Measurements from ENCODE around the gene PHF13. TPM values are rescaled to one million over a fixed set of nuclear protein-coding genes. Genes with fewer than 3 reads are reported as not detected.
A peak's percentile ranks its signal among the peaks of the same experiment; 100 is the strongest.

Gene PHF13
- total and polyA plus RNA-seq, 11 donors = 2.9 to 11.2 (median 7.8) TPM

DNA sequence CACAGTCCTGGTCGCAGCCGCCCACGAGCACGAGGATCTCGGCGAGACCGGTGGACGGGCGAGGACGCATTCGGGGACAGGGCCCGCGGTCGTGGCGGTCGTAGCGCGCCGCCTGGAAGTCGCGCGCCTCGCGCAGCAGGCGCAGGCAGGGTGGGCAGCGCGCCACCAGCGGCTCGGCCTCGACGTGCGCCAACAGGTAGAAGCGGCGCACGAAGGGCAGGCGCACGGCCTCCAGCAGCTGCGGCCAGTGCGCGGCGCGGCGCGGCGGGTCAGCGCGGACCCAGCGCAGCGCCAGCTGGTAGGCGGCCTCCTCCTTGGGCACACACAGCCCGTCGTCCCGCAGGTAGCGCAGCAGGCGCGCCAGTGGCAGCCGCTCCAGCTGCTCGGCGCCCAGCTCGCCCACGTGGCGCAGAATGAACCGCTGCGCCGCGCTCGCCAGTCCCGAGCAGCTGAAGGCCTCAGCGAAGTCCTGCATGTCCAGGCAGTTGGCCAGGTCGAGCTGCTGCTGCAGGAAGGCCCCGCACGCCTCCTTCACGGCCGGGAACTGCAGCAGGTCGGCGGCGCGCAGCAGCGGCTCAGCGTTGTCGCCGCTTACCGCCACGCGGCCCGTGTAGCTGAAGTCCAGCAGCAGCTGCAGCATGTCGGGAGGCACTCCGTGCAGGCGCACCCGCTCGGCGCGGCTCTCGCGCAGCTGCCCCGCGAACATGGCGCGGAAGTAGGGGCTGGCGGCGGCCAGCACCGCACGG lies 11.4 kb upstream of the PHF13 start:
- Histone ChIP-seq H3K9me3 (no peaks in the 10 kb centered on the region), H3K4me3 (peak overlapping the region; percentile 72 to 96 (median 86)), H3K27ac (peak overlapping the region; percentile 92 to 100 (median 99)), H3K4me1 (peaks cover 18 to 68% (median 58%) of the 10 kb centered on the region in 12 donors), H3K27me3 (no peaks in the 10 kb centered on the region), H3K36me3 (peaks cover 0 to 24% (median 20%) of the 10 kb centered on the region in 9 donors)
- ATAC-seq (peak in 2 of 4 donors; percentile 25 to 43), DNase-seq (peak in 3 of 5 donors; percentile 52 to 67 (median 67))
- TF ChIP-seq, protein P1, sequence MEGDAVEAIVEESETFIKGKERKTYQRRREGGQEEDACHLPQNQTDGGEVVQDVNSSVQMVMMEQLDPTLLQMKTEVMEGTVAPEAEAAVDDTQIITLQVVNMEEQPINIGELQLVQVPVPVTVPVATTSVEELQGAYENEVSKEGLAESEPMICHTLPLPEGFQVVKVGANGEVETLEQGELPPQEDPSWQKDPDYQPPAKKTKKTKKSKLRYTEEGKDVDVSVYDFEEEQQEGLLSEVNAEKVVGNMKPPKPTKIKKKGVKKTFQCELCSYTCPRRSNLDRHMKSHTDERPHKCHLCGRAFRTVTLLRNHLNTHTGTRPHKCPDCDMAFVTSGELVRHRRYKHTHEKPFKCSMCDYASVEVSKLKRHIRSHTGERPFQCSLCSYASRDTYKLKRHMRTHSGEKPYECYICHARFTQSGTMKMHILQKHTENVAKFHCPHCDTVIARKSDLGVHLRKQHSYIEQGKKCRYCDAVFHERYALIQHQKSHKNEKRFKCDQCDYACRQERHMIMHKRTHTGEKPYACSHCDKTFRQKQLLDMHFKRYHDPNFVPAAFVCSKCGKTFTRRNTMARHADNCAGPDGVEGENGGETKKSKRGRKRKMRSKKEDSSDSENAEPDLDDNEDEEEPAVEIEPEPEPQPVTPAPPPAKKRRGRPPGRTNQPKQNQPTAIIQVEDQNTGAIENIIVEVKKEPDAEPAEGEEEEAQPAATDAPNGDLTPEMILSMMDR (IDR thresholded peaks at IDR 0.05) = no peak
- TF ChIP-seq POLR2A (IDR thresholded peaks at IDR 0.05) = no peak
- intact Hi-C loops (cut with DNase I) = loop anchor here in 3 of 10 donors (1.0 to 5.0 kb wide), 5 partner anchors 10 to 100 kb away; partner anchors contain the start of genes THAP3 (in 2 of the 3), DNAJC11 (in 1 of the 3) and NOL9 (in 1 of the 3)
- WGBS, 4 donors = 0 to 1% (median 0%) methylated on average over 13 to 103 of the region's 103 CpGs

DNA sequence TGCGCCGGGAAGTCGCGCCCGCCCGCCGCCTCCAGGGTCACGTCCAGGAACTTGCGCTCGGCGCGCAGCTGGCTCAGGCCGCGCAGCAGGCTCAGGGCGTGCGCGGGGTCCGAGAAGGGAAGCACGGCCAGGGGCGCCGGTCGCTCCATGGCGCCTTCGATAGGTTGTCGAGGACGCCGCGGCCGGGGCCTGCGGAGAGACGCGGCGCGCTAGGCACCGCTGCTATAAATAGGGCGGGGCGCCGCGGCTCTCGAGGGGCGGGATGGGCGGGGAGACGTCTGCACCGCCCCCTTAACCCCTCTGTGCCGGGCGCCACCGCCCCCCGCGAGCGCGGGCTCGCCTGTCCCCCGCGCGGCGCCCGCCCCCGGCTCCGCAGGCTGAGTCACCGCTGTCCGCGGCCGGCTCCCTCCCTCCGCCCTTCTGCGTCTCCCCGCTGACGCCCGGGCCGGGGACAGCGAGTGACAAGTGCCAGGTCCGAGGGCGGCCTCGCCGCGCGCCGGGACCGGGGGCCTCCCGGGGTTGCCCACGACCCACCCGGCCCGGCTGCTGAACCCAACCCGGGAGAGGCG lies 10.8 kb upstream of the PHF13 start, which contains the start of gene KLHL21:
KLHL21 (minus strand) TSS at position 201 of the 569 bp plus-strand sequence; CDS start at position 149, 52 bp downstream.
- intact Hi-C loops (cut with DNase I) = loop anchor here in 2 of 10 donors (1.0 to 5.0 kb wide), 4 partner anchors 10 to 100 kb away; partner anchors contain the start of genes DNAJC11 (in 1 of the 2), NOL9 (in 1 of the 2) and THAP3 (in 1 of the 2)
- peak; percentile 92 to 96 (median 94) for DNase-seq
- ATAC-seq = peak; percentile 46 to 85 (median 74)
- peaks cover 0 to 17% (median 14%) of the 10 kb centered on the region in 9 donors for H3K36me3 ChIP-seq
- TF ChIP-seq, protein P1 (IDR thresholded peaks at IDR 0.05) = no peak
- TF ChIP-seq POLR2A (IDR thresholded peaks at IDR 0.05) = peak; percentile 70 to 97
- no peaks in the 10 kb centered on the region for H3K27me3 ChIP-seq
- peak within 1 kb of the TSS; percentile 92 to 100 (median 99) for H3K27ac ChIP-seq
- H3K4me1 ChIP-seq = peaks cover 18 to 61% (median 52%) of the 10 kb centered on the region in 12 donors
- 0 to 1% (median 0%) methylated on average over 14 to 84 of the region's 84 CpGs for WGBS, 4 donors
- H3K9me3 ChIP-seq = no peaks in the 10 kb centered on the region
- peak within 1 kb of the TSS; percentile 72 to 96 (median 86) for H3K4me3 ChIP-seq

DNA sequence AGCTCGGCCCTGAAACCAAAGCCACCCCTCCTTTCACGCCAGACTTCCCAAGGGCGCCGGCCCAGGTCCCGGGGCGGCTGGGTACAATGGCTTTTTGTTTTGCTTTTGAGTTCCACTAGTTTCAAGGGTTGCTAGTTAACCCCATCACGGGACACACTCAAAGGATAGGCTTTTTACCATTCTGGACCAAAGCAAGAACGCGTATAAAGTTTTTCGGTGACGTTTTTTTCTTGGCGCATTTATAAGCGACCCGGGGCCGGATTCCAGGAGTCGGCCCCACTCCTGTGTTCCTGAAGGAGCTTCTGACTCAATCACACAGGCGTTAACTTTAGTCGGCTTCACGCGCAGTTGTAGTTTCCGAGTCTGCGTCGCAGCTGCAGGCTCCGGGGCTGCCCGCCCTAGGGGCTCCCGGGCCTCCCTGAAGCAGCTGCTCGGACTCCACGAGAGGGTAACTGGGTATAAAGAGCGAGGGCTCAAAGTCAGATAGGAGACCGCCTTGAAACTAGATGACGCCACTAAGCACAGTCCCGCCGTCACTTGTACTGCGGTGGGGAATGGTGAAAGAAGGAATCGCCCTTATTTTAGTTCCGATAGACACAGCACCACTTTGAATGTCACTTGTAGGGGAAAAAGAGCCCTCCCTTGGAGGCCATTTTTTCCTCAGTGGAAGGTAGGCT lies 10.2 kb upstream of the PHF13 start:
- H3K27me3 ChIP-seq = no peaks in the 10 kb centered on the region
- H3K36me3 ChIP-seq = peaks cover 0 to 11% (median 7%) of the 10 kb centered on the region in 9 donors
- H3K4me3 ChIP-seq = peak overlapping the region; percentile 72 to 96 (median 86)
- 0 to 2% (median 1%) methylated on average over 36 of the region's 36 CpGs for WGBS, 4 donors
- ATAC-seq (peak; percentile 4 to 48 (median 28)), DNase-seq (peak in 4 of 5 donors; percentile 65 to 79 (median 71))
- no peaks in the 10 kb centered on the region for H3K9me3 ChIP-seq
- peak overlapping the region; percentile 92 to 100 (median 99) for H3K27ac ChIP-seq
- no peak for TF ChIP-seq POLR2A (IDR thresholded peaks at IDR 0.05)
- TF ChIP-seq, protein P1 (IDR thresholded peaks at IDR 0.05) = no peak
- intact Hi-C loops (cut with DNase I) = loop anchor here in 1 of 10 donors (2.0 to 5.0 kb wide), 2 partner anchors 21 to 99 kb away; partner anchors contain the start of genes DNAJC11 and THAP3
- H3K4me1 ChIP-seq = peaks cover 18 to 55% (median 45%) of the 10 kb centered on the region in 12 donors

Measured in heart left ventricle (tissue), 16 donors.